HEK293T (cell line): Measurements from ENCODE around the gene RBBP4.

Source experiments
- CTCF ChIA-PET: fragments of 350-600 bp; formaldehyde crosslinking; extraction: SDS; loops from one replicate; lab custom pipeline; 2021; ENCODE audit warnings: antibody characterized with exemption, inconsistent platforms; lab: Yijun Ruan, JAX
- POLR2A ChIA-PET: fragments of 350-600 bp; formaldehyde crosslinking; extraction: SDS; loops from one replicate; lab custom pipeline; 2020; ENCODE audit warnings: antibody characterized with exemption, inconsistent platforms; lab: Yijun Ruan, JAX
- DNase-seq: peaks from one replicate; pipeline ENCODE4 v3.0.0; 2012; ENCODE audit warnings: mixed read lengths; ENCODE audit errors: extremely low spot score
- ARNT ChIP-seq: fragments of 450-650 bp; IDR thresholded peaks from 2 replicates; pipeline ENCODE4 v1.6.1; 2017; ENCODE audit warnings: mild to moderate bottlenecking
- BHLHE40 ChIP-seq: fragments of 450-650 bp; IDR thresholded peaks from 2 replicates; pipeline ENCODE4 v1.6.1; 2016; ENCODE audit warnings: mild to moderate bottlenecking, moderate library complexity, borderline replicate concordance
- CTBP1 ChIP-seq: fragments of 450-650 bp; IDR thresholded peaks from 2 replicates; pipeline ENCODE4 v1.6.1; 2016; ENCODE audit warnings: borderline replicate concordance
- ELF4 ChIP-seq: fragments of 450-650 bp; IDR thresholded peaks from 2 replicates; pipeline ENCODE4 v1.6.1; 2017; ENCODE audit warnings: antibody characterized with exemption
- FOXA1 ChIP-seq: fragments of 450-650 bp; IDR thresholded peaks from 2 replicates; pipeline ENCODE4 v1.6.1; 2016; ENCODE audit warnings: mild to moderate bottlenecking
- FOXK2 ChIP-seq: fragments of 450-650 bp; IDR thresholded peaks from 2 replicates; pipeline ENCODE4 v1.6.1; 2016; ENCODE audit warnings: mild to moderate bottlenecking
- FOXM1 ChIP-seq: fragments of 450-650 bp; IDR thresholded peaks from 2 replicates; pipeline ENCODE4 v1.6.1; 2017; ENCODE audit warnings: mild to moderate bottlenecking, borderline replicate concordance
- HDGF ChIP-seq: fragments of 450-650 bp; IDR thresholded peaks from 2 replicates; pipeline ENCODE4 v1.6.1; 2017; ENCODE audit warnings: antibody characterized with exemption, borderline replicate concordance
- L3MBTL2 ChIP-seq: fragments of 450-650 bp; conservative IDR thresholded peaks from 2 replicates; pipeline ENCODE4 v1.6.1; 2016; ENCODE audit warnings: mild to moderate bottlenecking
- LEF1 ChIP-seq: fragments of 450-650 bp; IDR thresholded peaks from 2 replicates; pipeline ENCODE4 v1.6.1; 2017; ENCODE audit warnings: mild to moderate bottlenecking, borderline replicate concordance
- NFRKB ChIP-seq: fragments of 450-650 bp; IDR thresholded peaks from 2 replicates; pipeline ENCODE4 v1.6.1; 2016; ENCODE audit warnings: mild to moderate bottlenecking, moderate library complexity
- SP1 ChIP-seq: fragments of 450-650 bp; IDR thresholded peaks from 2 replicates; pipeline ENCODE4 v1.6.1; 2017
- SUZ12 ChIP-seq: fragments of 450-650 bp; IDR thresholded peaks from 2 replicates; pipeline ENCODE4 v1.6.1; 2016; ENCODE audit warnings: mild to moderate bottlenecking
- TARDBP ChIP-seq: fragments of 450-650 bp; IDR thresholded peaks from 2 replicates; pipeline ENCODE4 v1.6.1; 2016
- ZNF384 ChIP-seq: fragments of 450-650 bp; IDR thresholded peaks from 2 replicates; pipeline ENCODE4 v1.6.1; 2016
- TF ChIP-seq, protein P1 (sequence below): fragments of 450-650 bp; IDR thresholded peaks from 2 replicates; pipeline ENCODE4 v1.6.1; 2016

RBBP4 gene

DNA sequence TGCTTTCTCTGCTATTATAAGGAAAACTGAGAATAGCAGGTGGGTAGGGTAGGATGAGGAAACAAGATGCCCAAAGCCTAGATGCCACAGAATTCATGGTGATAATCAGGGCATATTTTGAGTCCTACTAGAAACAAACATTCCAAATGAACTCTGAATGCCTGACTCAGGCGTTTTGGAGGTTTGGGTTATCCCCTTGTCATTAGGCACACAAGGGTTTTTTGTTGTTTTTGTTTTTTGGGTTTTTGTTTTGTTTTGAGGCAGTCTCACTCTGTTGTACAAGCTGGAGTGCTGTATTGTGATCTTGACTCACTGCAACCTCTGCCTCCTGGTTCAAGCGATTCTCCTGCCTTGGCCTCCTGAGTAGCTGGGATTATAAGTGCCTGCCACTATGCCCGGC lies 32.4 kb downstream of the RBBP4 start:
- TF ChIP-seq ZNF384: no peak
- TF ChIP-seq BHLHE40: no peak
- TF ChIP-seq SUZ12: no peak
- TF ChIP-seq ARNT: no peak
- TF ChIP-seq LEF1: no peak
- TF ChIP-seq SP1: no peak
- no peak for TF ChIP-seq FOXK2
- no peak for TF ChIP-seq ELF4
- no peak for TF ChIP-seq HDGF
- TF ChIP-seq FOXM1: no peak
- no peak for TF ChIP-seq TARDBP
- no peak for TF ChIP-seq CTBP1
- TF ChIP-seq, protein P1, sequence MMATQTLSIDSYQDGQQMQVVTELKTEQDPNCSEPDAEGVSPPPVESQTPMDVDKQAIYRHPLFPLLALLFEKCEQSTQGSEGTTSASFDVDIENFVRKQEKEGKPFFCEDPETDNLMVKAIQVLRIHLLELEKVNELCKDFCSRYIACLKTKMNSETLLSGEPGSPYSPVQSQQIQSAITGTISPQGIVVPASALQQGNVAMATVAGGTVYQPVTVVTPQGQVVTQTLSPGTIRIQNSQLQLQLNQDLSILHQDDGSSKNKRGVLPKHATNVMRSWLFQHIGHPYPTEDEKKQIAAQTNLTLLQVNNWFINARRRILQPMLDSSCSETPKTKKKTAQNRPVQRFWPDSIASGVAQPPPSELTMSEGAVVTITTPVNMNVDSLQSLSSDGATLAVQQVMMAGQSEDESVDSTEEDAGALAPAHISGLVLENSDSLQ: no peak
- no peak for DNase-seq
- ChIA-PET CTCF (no interaction called here), POLR2A (no interaction called here)

DNA sequence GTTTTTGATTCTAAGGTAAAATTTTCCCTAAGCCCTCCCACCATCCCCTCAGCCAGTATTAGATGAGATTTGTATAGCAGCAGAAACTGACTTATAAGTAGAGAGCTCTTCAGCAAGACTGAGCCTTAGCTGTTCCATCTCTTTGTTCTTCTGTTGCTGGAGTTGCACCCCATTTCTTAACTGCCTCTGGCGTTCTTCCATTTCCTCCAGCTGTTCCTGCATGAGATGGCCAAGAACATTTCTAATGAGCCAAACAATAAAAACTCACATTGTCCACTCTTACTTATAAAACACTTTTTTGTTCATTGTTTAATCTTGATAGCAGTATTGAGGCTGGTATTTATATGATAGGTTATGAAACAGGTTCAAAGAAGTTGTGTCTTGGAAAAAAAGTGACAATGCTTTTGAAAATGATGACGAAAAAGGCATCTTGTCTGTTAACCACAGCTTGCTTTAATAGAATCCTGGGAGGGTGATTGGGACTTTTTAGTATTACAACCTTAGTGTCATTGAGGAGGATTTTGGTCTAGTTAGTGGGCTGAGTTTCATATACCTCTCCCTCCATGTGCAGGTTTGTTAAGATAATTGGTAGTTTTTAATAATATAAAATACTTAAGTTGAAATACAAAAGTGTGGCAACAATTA lies 33.3 kb downstream of the RBBP4 start:
- CTCF ChIA-PET: interaction anchor here (1.1 kb wide), 1 partner anchor 28 kb away, joined by 3 read pairs; no protein-coding TSS in a partner anchor

DNA sequence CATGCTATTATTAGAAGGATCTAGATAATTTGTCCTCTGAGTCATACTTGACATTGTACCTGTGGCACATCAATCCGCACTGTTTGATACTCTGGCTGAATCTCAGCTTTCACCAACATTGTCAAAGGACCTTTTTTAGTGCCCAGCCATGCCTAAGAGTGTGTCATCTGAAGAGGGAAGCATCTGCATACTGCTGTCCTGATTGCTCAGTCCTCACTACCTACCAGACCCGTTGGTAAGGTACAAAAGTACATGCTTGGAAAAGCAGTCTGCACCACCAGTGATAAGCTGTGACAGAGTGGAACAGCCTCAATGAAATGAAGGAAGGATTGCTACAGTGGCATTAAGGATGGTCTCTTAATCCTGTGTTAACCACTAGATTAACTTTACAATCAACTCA lies 34.5 kb downstream of the RBBP4 start:
- ChIA-PET POLR2A (interaction anchor here (1.0 kb wide), 1 partner anchor 13 kb away, joined by 3 read pairs; no protein-coding TSS in a partner anchor), CTCF (no interaction called here)
- no peak for DNase-seq
- TF ChIP-seq FOXM1: no peak
- TF ChIP-seq FOXA1: no peak
- TF ChIP-seq LEF1: no peak
- no peak for TF ChIP-seq NFRKB
- TF ChIP-seq SUZ12: no peak
- TF ChIP-seq ARNT: no peak
- TF ChIP-seq, protein P1: no peak
- no peak for TF ChIP-seq ZNF384
- no peak for TF ChIP-seq HDGF
- TF ChIP-seq ELF4: no peak
- TF ChIP-seq SP1: no peak
- no peak for TF ChIP-seq CTBP1

More for the DNA sequence above, 33.3 kb downstream of the RBBP4 start:
- POLR2A ChIA-PET: no interaction called here
- no peak for DNase-seq
- no peak for TF ChIP-seq L3MBTL2
- no peak for TF ChIP-seq LEF1
- no peak for TF ChIP-seq BHLHE40
- no peak for TF ChIP-seq TARDBP
- no peak for TF ChIP-seq HDGF
- TF ChIP-seq ELF4: no peak
- no peak for TF ChIP-seq FOXM1
- no peak for TF ChIP-seq SUZ12
- TF ChIP-seq NFRKB: no peak

DNA sequence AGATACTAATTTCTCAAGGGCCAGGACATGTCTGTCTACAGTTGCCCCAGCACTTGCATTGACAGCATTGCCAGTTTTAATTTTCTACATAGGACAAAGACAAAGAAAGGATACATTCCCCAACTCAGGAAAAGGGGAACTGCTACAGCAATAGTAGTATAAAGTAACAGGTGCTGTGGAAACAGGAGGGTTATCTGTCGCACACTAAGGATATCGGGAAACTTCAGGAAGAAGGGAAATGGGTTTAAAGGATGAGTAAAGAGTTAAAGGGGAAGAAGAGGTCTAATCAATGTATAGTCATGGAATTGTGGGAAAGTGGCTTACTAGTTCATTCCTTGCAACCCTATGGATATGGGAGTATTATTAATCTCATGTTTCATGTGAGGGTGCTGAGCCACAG lies 35.4 kb downstream of the RBBP4 start:
- CTCF ChIA-PET: interaction anchor here (0.6 kb wide), 2 partner anchors 210 to 247 kb away, joined by 4 read pairs; no protein-coding TSS in a partner anchor
- TF ChIP-seq LEF1 (no peak), FOXK2 (no peak), HDGF (no peak), ELF4 (no peak)
- no peak for DNase-seq
- POLR2A ChIA-PET: no interaction called here

DNA sequence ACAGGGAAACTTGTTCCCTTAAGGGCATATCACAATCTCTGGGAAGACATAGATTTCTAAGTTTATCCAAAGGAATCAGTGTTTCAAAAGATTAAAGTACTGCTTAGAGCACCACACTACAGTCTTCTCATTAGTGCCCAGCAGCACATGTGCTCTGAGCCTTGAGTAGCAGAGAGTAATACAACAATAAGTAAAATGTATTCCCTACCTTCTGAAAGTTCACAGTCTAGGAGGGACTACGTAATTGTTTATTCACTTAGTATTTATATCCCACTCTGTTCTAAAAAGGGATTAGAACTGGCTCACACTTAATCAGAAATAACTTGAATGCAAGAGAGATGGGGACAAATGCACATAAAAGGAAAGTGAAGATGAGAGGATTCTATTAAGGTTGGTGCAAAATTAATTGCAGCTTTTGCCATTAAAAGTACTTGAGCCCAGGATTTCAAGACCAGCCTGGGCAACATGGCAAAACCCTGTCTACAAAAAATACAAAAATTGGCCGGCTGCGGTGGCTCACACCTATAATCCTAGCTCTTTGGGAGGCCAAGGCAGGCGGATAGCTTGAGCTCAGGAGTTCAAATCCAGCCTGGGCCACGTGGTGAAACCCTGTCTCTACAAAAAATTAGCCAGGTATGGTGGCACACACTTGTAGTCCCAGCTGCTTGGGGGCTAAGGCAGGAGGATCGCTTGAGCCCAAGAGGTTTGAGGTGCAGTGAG lies 42.6 kb downstream of the RBBP4 start:
- POLR2A ChIA-PET: interaction anchor here (1.1 kb wide), 1 partner anchor 9 kb away, joined by 4 read pairs; the partner anchor contains the start of gene SYNC

More for the DNA sequence above, 42.6 kb downstream of the RBBP4 start:
- DNase-seq: no peak
- TF ChIP-seq CTBP1: no peak
- no peak for TF ChIP-seq L3MBTL2
- no peak for TF ChIP-seq BHLHE40
- TF ChIP-seq SUZ12: no peak
- no peak for TF ChIP-seq TARDBP
- TF ChIP-seq, protein P1: no peak
- no peak for TF ChIP-seq FOXK2
- no peak for TF ChIP-seq FOXA1
- no peak for TF ChIP-seq FOXM1
- TF ChIP-seq ZNF384: no peak
- no peak for TF ChIP-seq HDGF
- TF ChIP-seq SP1: no peak
- TF ChIP-seq ARNT: no peak
- no peak for TF ChIP-seq LEF1
- no peak for TF ChIP-seq NFRKB
- no peak for TF ChIP-seq ELF4
- CTCF ChIA-PET: no interaction called here
